ENCODE results near the gene CHEK2. TPM values are rescaled to one million over a fixed set of nuclear protein-coding genes. Genes with fewer than 3 reads are reported as not detected.

CHEK2 gene
- total RNA-seq, 6 experiments from 2014 or later, result 10.2 to 17.7 (median 14.9) TPM

- H3K27ac Mint-ChIP-seq, result no peak overlapping the region
- peaks cover 2% of the 10 kb centered on the region for H3K27me3 Mint-ChIP-seq (ENCODE audit: insufficient read depth)
- peaks cover 14% of the 10 kb centered on the region for H3K36me3 Mint-ChIP-seq (ENCODE audit: low read depth)
- no peak overlapping the region for H3K4me3 Mint-ChIP-seq
- no peak for TF ChIP-seq CTCF (IDR thresholded peaks at IDR 0.05)
- no peaks in the 10 kb centered on the region for H3K9me3 Mint-ChIP-seq
- peaks cover 26% of the 10 kb centered on the region for H3K4me1 Mint-ChIP-seq (ENCODE audit: low read depth)
- DNase-seq, result no peak
These were observed 23.6 kb downstream of the CHEK2 start for GRCh38 chr22:28718044-28718443.

GRCh38 chr22:28716686-28717085 is 24.9 kb downstream of the CHEK2 start:
- Mint-ChIP-seq H3K9me3 (no peaks in the 10 kb centered on the region), H3K27ac (no peak overlapping the region), H3K36me3 (ENCODE audit: low read depth) (peaks cover 14% of the 10 kb centered on the region), H3K4me3 (no peak overlapping the region), H3K4me1 (ENCODE audit: low read depth) (peaks cover 40% of the 10 kb centered on the region), H3K27me3 (ENCODE audit: insufficient read depth) (no peaks in the 10 kb centered on the region; the same call in 1 of the 2 replicates)
- DNase-seq, result no peak
- no peak for TF ChIP-seq CTCF (IDR thresholded peaks at IDR 0.05)

- H3K36me3 Mint-ChIP-seq (ENCODE audit: low read depth), result peaks cover 12% of the 10 kb centered on the region
- peaks cover 50% of the 10 kb centered on the region for H3K4me1 Mint-ChIP-seq (ENCODE audit: low read depth)
- H3K4me3 Mint-ChIP-seq, result no peak overlapping the region
- no peak for TF ChIP-seq CTCF (IDR thresholded peaks at IDR 0.05)
- no peaks in the 10 kb centered on the region; the same call in 1 of the 2 replicates for H3K27me3 Mint-ChIP-seq (ENCODE audit: insufficient read depth)
- no peak overlapping the region for H3K27ac Mint-ChIP-seq
- DNase-seq, result peak; percentile 11
- H3K9me3 Mint-ChIP-seq, result no peaks in the 10 kb centered on the region
These were observed 26.0 kb downstream of the CHEK2 start for GRCh38 chr22:28715611-28716010.

- Mint-ChIP-seq H3K36me3 (ENCODE audit: low read depth) (peaks cover 10% of the 10 kb centered on the region), H3K9me3 (no peaks in the 10 kb centered on the region), H3K27ac (peak overlapping the region; percentile 35; the same call in 1 of the 2 replicates), H3K27me3 (ENCODE audit: insufficient read depth) (no peaks in the 10 kb centered on the region; the same call in 1 of the 2 replicates), H3K4me3 (no peak overlapping the region), H3K4me1 (ENCODE audit: low read depth) (peaks cover 61% of the 10 kb centered on the region)
- no peak for DNase-seq
- no peak for TF ChIP-seq CTCF (IDR thresholded peaks at IDR 0.05)
These were observed 27.5 kb downstream of the CHEK2 start for GRCh38 chr22:28714043-28714628.

- peak; percentile 95 for DNase-seq
- Mint-ChIP-seq H3K36me3 (ENCODE audit: low read depth) (peaks cover 16% of the 10 kb centered on the region), H3K9me3 (no peaks in the 10 kb centered on the region), H3K27ac (peak overlapping the region; percentile 94), H3K27me3 (ENCODE audit: insufficient read depth) (no peaks in the 10 kb centered on the region; the same call in none of the 2 replicates), H3K4me3 (peak overlapping the region; percentile 85), H3K4me1 (ENCODE audit: low read depth) (peaks cover 65% of the 10 kb centered on the region)
- TF ChIP-seq CTCF (IDR thresholded peaks at IDR 0.05), result peak; percentile 58
These were observed 29.5 kb downstream of the CHEK2 start for GRCh38 chr22:28711820-28712777.

All from HFFc6 (cell line).